ENCODE measurements around the gene ADRA2C.

The ADRA2C gene

DNA sequence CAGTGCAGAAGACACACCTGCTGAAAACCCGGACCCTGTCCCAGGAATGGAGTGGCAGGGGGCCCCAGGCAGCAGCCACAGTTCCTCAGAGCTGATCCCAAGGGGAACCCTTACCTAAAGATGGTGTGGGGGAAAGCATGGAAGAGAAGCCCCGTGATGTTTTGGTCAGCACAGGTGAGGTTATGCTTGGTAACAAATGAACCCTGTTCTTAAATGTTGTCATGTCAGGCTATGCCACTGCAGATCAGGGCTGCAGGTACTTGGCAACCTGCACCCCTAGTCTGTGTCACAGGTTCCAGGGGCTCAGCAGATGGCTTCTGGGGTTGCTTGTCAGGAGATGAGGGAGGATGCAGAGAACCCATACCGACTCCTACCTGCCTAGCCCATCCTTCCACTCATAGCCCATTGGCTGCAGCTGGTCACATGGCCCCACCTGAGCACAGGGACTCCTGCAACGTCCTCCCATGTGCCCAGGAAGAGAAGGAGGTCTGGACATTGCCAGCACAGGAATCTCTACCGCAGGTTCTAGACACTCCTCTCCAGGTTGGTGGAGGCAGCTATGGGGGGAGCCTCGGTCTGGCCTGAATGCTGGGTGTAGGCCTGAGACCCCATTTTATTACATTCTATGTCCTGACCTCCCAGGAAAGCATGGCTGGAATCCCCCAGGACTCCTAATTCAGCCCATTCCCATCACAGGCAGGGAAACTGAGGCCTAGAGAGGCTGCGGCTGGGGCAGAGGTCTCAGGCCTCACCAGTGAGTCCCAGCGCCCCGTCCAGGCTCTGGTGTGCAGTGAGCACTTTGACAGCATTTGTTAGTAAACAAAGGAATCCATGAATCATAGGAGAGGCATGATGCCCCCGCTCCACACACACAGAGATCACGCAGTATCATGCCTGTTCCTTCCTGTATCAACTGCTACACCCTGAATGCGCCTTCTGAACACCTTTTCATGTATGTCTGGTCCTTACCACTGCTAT lies 51.1 kb downstream of the ADRA2C start:
- DNase-seq, result no peak

Measured in NCI-H524 (cell line).